Esophagus muscularis mucosa (tissue), 4 donors: Measurements from ENCODE around the gene NANOS3. TPM values are rescaled to one million over a fixed set of nuclear protein-coding genes. Genes with fewer than 3 reads are reported as not detected.
A peak's percentile ranks its signal among the peaks of the same experiment; 100 is the strongest.

Experiments used
- DNase-seq: peaks from one replicate; pipeline ENCODE4 v3.0.0-alpha.2; 2017; ENCODE audit errors: extremely low spot score
- H3K27ac ChIP-seq, 4 donors: fragments of 200-600 bp; sonication (generic); replicated peaks in 1 of 4; 1 replicate in 3 of 4; 2 replicates in 1 of 4; pipeline ENCODE4 v1.5.1; 2016 to 2019; ENCODE audit warnings: mild to moderate bottlenecking in 1 of 4
- H3K27me3 ChIP-seq, 4 donors: fragments of 200-600 bp; sonication (generic); one replicate each; pipeline versions ENCODE4 v1.5.1 to v1.6.0; 2016 to 2019
- H3K36me3 ChIP-seq, 4 donors: fragments of 200-600 bp; sonication (generic); one replicate each; pipeline ENCODE4 v1.5.1; 2016 to 2019
- H3K4me1 ChIP-seq, 4 donors: fragments of 200-600 bp; sonication (generic); one replicate each; pipeline ENCODE4 v1.5.1; 2016 to 2019
- H3K4me3 ChIP-seq, 4 donors: fragments of 200-600 bp; sonication (generic); 1 replicate in 2 of 4; 2 replicates in 2 of 4; pipeline ENCODE4 v1.5.1; 2016 to 2019; ENCODE audit warnings: mild to moderate bottlenecking in 4 of 4, moderate library complexity in 1 of 4
- H3K9me3 ChIP-seq, 4 donors: fragments of 200-600 bp; sonication (generic); 1 replicate in 3 of 4; 2 replicates in 1 of 4; pipeline ENCODE4 v1.5.1; 2016 to 2019
- CTCF ChIP-seq, 3 experiments: fragments of 200-600 bp in 2 of 3; fragments of 450-650 bp in 1 of 3; sonication (generic) in 2 of 3; IDR thresholded peaks; one replicate each; pipeline ENCODE4 v1.5.1; 2017 to 2019; ENCODE audit warnings: antibody characterized with exemption in 3 of 3, mild to moderate bottlenecking in 2 of 3, moderate library complexity in 1 of 3
- EP300 ChIP-seq: sonication (generic); formaldehyde crosslinking; IDR thresholded peaks from one replicate; pipeline ENCODE4 v1.6.1; 2017; ENCODE audit warnings: antibody characterized with exemption
- POLR2A ChIP-seq: fragments of 450-650 bp; IDR thresholded peaks from one replicate; pipeline ENCODE4 v1.6.1; 2017; ENCODE audit warnings: antibody characterized with exemption, moderate library complexity, mild to moderate bottlenecking, low read depth
- POLR2AphosphoS5 ChIP-seq, 2 donors: sonication (generic); formaldehyde crosslinking; IDR thresholded peaks; one replicate each; pipeline ENCODE4 v1.6.1; 2017; ENCODE audit warnings: antibody characterized with exemption in 2 of 2
- WGBS: methylation state at CpG from one replicate; pipeline ENCODE4 v1.1.5; 2018; 5-methylcytosine and 5-hydroxymethylcytosine counted together
- intact Hi-C: fragments of 100-400 bp; cut with DNase I; formaldehyde crosslinking; loops from one replicate; pipeline ENCODE4 v1.15.1; 2023
- total RNA-seq, 4 donors: library from RNA; depleted of rRNA; stranded (reverse); fragments of >200 nt; gene quantifications; one replicate each; pipeline versions ENCODE4 v1.1.0 to v1.2.1, GENCODE V29; 2016

The NANOS3 gene
- total RNA-seq, 4 donors from 2014 or later: not detected

GRCh38 chr19:13847407-13848339 lies 29.3 kb upstream of the NANOS3 start:
- DNase-seq: peak; percentile 99
- 24% methylated on average over 6 of the region's 47 CpGs for WGBS
- Histone ChIP-seq H3K27me3 (no peaks in the 10 kb centered on the region), H3K36me3 (no peaks in the 10 kb centered on the region), H3K4me1 (peaks cover 82 to 94% (median 92%) of the 10 kb centered on the region in 4 donors), H3K27ac (peak overlapping the region; percentile 99 to 100 (median 100)), H3K9me3 (no peaks in the 10 kb centered on the region), H3K4me3 (peak overlapping the region; percentile 62 to 71 (median 64))
- TF ChIP-seq POLR2A (peak; percentile 87), EP300 (no peak), CTCF (IDR thresholded peaks at IDR 0.05) (peak; percentile 24 to 33 (median 32)), POLR2AphosphoS5 (IDR thresholded peaks at IDR 0.05) (peak; percentile 95 to 97)
- intact Hi-C loops: loop anchor here (10.0 kb wide), 1 partner anchor 693 kb away; the partner anchor contains the start of genes IER2 and STX10

- TF ChIP-seq POLR2A (no peak), EP300 (no peak), CTCF (IDR thresholded peaks at IDR 0.05) (no peak), POLR2AphosphoS5 (IDR thresholded peaks at IDR 0.05) (no peak)
Observed at GRCh38 chr19:13848340-13848677, 28.6 kb upstream of the NANOS3 start.

GRCh38 chr19:13848798-13849676 lies 27.9 kb upstream of the NANOS3 start:
- no peaks in the 10 kb centered on the region for H3K36me3 ChIP-seq
- H3K9me3 ChIP-seq: no peaks in the 10 kb centered on the region
- H3K4me3 ChIP-seq: no peak overlapping the region
- no peak for DNase-seq
- 56% methylated on average over 11 of the region's 16 CpGs for WGBS
- H3K4me1 ChIP-seq: peaks cover 73 to 94% (median 89%) of the 10 kb centered on the region in 4 donors
- no peak for TF ChIP-seq CTCF (IDR thresholded peaks at IDR 0.05)
- peak overlapping the region; percentile 99 to 100 (median 100) for H3K27ac ChIP-seq
- intact Hi-C loops: loop anchor here (10.0 kb wide), 1 partner anchor 694 kb away; the partner anchor contains the start of genes IER2 and STX10
- no peaks in the 10 kb centered on the region for H3K27me3 ChIP-seq

More at GRCh38 chr19:13848340-13848677, 28.6 kb upstream of the NANOS3 start:
- H3K4me3 ChIP-seq: no peak overlapping the region
- H3K9me3 ChIP-seq: no peaks in the 10 kb centered on the region
- intact Hi-C loops: loop anchor here (10.0 kb wide), 1 partner anchor 694 kb away; the partner anchor contains the start of genes IER2 and STX10
- no peaks in the 10 kb centered on the region for H3K36me3 ChIP-seq
- H3K27me3 ChIP-seq: no peaks in the 10 kb centered on the region
- peaks cover 81 to 96% (median 92%) of the 10 kb centered on the region in 4 donors for H3K4me1 ChIP-seq
- 73% methylated on average over 4 of the region's 4 CpGs for WGBS
- peak overlapping the region; percentile 99 to 100 (median 100) for H3K27ac ChIP-seq
- no peak for DNase-seq

- H3K9me3 ChIP-seq: no peaks in the 10 kb centered on the region
- no peaks in the 10 kb centered on the region for H3K36me3 ChIP-seq
- WGBS: 32% methylated on average over 20 of the region's 66 CpGs
- H3K27me3 ChIP-seq: no peaks in the 10 kb centered on the region
- DNase-seq: no peak
- TF ChIP-seq POLR2A (peak; percentile 46), POLR2AphosphoS5 (IDR thresholded peaks at IDR 0.05) (peak; percentile 25 to 71), EP300 (no peak)
- intact Hi-C loops: loop anchor here (10.0 kb wide), 1 partner anchor 695 kb away; the partner anchor contains the start of genes IER2 and STX10
- H3K4me1 ChIP-seq: peaks cover 70 to 83% (median 80%) of the 10 kb centered on the region in 4 donors
- H3K4me3 ChIP-seq: peak overlapping the region; percentile 47 to 50 (median 49)
- peak overlapping the region; percentile 99 to 100 (median 100) for H3K27ac ChIP-seq
Observed at GRCh38 chr19:13849991-13850909, 26.7 kb upstream of the NANOS3 start.
